PFSK-1 (cell line): ENCODE data around the gene TBCD.
A peak's percentile ranks its signal among the peaks of the same experiment; 100 is the strongest.

Experiments
- FOXP2 ChIP-seq: optimal IDR thresholded peaks from 2 replicates; pipeline ENCODE3; 2011; ENCODE audit warnings: borderline replicate concordance, control low read depth, inconsistent platforms; ENCODE audit not compliant: insufficient read depth; ENCODE audit errors: extremely low read length, extremely low read depth
- POLR2AphosphoS5 ChIP-seq: IDR thresholded peaks from 2 replicates; pipeline ENCODE4 v1.6.1; 2012; ENCODE audit warnings: low read depth, mild to moderate bottlenecking, control low read depth, low read length, moderate library complexity
- REST ChIP-seq, 2 experiments: IDR thresholded peaks; 2 replicates each; pipeline versions ENCODE4 v1.6.1 to v1.8.0; 2011 to 2012; ENCODE audit warnings: low read depth in 2 of 2, low read length in 2 of 2, control low read depth in 1 of 2, inconsistent platforms in 1 of 2, mild to moderate bottlenecking in 1 of 2, moderate library complexity in 1 of 2; ENCODE audit not compliant: insufficient read depth in 1 of 2
- SIN3A ChIP-seq: IDR thresholded peaks from 2 replicates; pipeline ENCODE4 v1.6.1; 2012; ENCODE audit warnings: mild to moderate bottlenecking, low read length, moderate library complexity, borderline replicate concordance; ENCODE audit not compliant: insufficient read depth
- TAF1 ChIP-seq: IDR thresholded peaks from 2 replicates; pipeline ENCODE4 v1.6.1; 2012; ENCODE audit warnings: low read length, control low read depth, borderline replicate concordance; ENCODE audit not compliant: insufficient read depth

Gene TBCD

DNA sequence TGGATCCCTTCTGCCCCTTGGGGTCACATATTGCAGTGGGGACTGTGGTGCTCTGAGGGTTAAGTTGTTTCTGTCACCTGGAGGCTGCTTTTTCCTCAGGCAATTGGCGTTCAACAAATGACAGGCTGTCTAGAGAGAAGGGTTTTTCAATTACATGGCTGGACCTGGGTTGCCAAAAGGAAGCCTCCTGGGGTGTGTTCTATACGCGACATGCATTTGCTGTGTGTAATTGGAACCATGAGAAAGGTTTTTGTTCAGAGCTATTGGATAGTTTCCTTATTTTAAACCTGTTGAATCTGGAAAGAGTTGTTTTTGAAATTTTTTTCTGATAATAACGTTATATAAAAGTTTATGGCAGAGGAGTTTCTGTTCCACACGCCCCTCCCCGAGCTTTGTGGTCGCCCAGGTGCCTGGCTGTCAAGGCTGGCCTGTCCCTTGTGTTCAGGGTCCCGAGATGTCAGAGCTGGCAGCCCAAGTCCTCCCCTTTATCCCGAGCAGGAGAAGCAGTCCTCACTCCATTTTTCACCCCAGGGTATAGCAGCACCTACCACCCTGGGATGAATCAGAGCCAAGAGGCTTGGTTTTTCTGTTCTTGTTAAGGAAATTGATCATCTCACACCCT, 114.0 kb downstream of the TBCD start:
- TF ChIP-seq TAF1 (no peak), REST (IDR thresholded peaks at IDR 0.05; ENCODE audit: insufficient read depth in 1 of 2, low read depth in 2 of 2, low read length in 2 of 2) (no peak), FOXP2 (no peak), SIN3A (no peak), POLR2AphosphoS5 (no peak)

DNA sequence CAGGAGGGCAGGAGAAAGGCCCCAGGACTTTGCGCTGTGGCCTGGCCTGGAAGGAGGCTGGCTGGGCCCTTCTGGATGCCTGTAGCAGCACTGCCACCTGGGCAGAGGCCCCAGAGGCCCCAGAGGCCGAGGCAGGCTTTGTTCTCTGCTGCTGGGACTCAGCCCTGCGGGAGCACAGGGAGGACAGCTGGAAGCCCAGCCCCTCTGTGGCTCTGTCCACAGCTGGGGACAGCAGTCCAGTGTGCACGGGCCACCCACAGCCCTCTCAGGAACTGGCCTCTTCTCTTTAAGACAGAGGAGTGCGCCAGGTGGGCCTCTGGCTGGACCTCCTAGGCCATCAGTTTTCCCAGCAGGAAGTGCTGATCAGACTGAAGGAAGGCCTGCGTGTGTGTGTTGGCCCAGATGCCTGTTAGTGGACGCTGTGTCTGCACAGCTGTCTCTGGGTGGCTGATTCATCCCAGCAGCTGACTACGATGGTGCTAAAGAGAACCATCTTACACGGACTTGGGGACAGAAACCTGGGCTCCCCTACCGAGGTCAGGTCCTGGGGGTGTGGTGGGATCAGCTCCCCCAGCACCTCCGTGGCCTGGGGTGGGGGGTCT, 114.8 kb downstream of the TBCD start:
- no peak for TF ChIP-seq POLR2AphosphoS5
- TF ChIP-seq REST (IDR thresholded peaks at IDR 0.05; ENCODE audit: insufficient read depth in 1 of 2, low read depth in 2 of 2, low read length in 2 of 2), result 0 out of 4 replicates have a peak, but pooled peaks of 1 of the 2 experiments have one; percentile 17
- peak; percentile 74; the same call in 1 of the 2 replicates for TF ChIP-seq SIN3A

- no peak for TF ChIP-seq SIN3A
Measured at GRCh38 chr17:82867763-82868325, 116.0 kb downstream of the TBCD start.

DNA sequence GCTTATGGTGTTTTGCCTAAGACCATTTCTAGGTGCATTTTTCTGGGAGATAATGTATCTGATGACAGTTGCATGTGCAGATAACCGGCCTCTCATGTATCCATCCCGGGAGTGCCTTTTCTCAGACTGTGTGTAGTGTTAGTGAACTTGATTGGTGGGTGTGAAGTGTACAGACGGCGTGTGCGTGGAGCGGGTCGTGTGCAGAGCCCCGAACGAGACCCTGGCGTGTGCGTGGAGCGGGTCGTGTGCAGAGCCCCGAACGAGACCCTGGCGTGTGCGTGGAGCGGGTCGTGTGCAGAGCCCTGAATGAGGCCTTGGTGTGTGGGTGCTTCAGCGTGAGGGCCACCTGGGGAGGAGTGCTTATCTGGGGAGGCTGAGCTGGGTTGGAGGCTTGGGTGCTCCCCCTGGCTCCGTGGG, 116.9 kb downstream of the TBCD start:
- TF ChIP-seq POLR2AphosphoS5 (no peak), FOXP2 (no peak), REST (IDR thresholded peaks at IDR 0.05; ENCODE audit: insufficient read depth in 1 of 2, low read depth in 2 of 2, low read length in 2 of 2) (no peak), SIN3A (no peak), TAF1 (no peak)

DNA sequence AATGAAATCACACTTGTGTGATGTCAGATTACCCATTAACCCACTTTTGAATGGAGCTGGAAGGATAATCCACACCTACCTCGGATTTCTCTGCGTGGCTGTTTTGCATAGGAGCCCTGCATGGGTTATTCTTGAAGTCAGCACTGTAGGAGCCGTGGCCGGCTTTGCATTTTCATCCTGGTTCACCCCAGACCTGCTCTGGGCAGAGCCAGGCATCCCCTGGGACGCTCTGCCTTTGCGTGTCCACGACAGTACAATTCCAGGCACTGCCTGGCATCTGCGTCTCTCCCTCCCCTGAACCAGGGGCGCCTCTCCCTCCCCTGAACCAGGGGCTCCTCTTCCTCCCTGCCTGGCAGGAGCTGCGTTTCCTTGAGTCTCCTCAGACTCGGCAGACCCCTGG, 117.7 kb downstream of the TBCD start:
- TF ChIP-seq TAF1 (no peak), SIN3A (no peak), REST (IDR thresholded peaks at IDR 0.05; ENCODE audit: insufficient read depth in 1 of 2, low read depth in 2 of 2, low read length in 2 of 2) (no peak), FOXP2 (no peak)
